Stomach (tissue), 9 donors: ENCODE results near the gene GZMA. TPM values are rescaled to one million over a fixed set of nuclear protein-coding genes. Genes with fewer than 3 reads are reported as not detected.

Source experiments
- DNase-seq, 2 donors: peaks; one replicate each; pipeline versions ENCODE4 v3.0.0 to v3.0.0-alpha.2; 2013 to 2019
- H3K27ac ChIP-seq, 5 donors: fragments of 200-600 bp in 4 of 5; sonication (generic) in 4 of 5; one replicate each; pipeline ENCODE4 v1.5.1; 2013 to 2019; ENCODE audit warnings: mild to moderate bottlenecking in 1 of 5, moderate library complexity in 1 of 5
- H3K27me3 ChIP-seq, 3 donors: fragments of 200-600 bp; sonication (generic); one replicate each; pipeline ENCODE4 v1.5.1; 2017 to 2019; ENCODE audit warnings: mixed run types in 1 of 3
- H3K36me3 ChIP-seq, 4 donors: fragments of 200-600 bp; sonication (generic); 1 replicate in 3 of 4; 2 replicates in 1 of 4; pipeline ENCODE4 v1.5.1; 2016 to 2019
- H3K4me1 ChIP-seq, 4 donors: fragments of 200-600 bp; sonication (generic); one replicate each; pipeline ENCODE4 v1.5.1; 2016 to 2019
- H3K4me3 ChIP-seq, 4 donors: fragments of 200-600 bp; sonication (generic) in 3 of 4; one replicate each; pipeline ENCODE4 v1.5.1; 2016 to 2019; ENCODE audit warnings: mild to moderate bottlenecking in 1 of 4
- H3K9me3 ChIP-seq, 4 donors: fragments of 200-600 bp; sonication (generic); one replicate each; pipeline ENCODE4 v1.5.1; 2016 to 2019
- CTCF ChIP-seq, 7 experiments: fragments of 450-650 bp in 4 of 7; fragments of 200-600 bp in 3 of 7; sonication (generic) in 3 of 7; IDR thresholded peaks; one replicate each; pipeline ENCODE4 v1.5.1; 2016 to 2019; ENCODE audit warnings: antibody characterized with exemption in 7 of 7, control low read depth in 2 of 7, mild to moderate bottlenecking in 1 of 7
- EP300 ChIP-seq: sonication (generic); formaldehyde crosslinking; IDR thresholded peaks from one replicate; pipeline ENCODE4 v1.6.1; 2017; ENCODE audit warnings: antibody characterized with exemption
- POLR2A ChIP-seq, 4 donors: fragments of 450-650 bp; IDR thresholded peaks; one replicate each; pipeline ENCODE4 v1.6.1; 2016; ENCODE audit warnings: antibody characterized with exemption in 4 of 4, control low read depth in 2 of 4, mild to moderate bottlenecking in 1 of 4, moderate library complexity in 1 of 4
- POLR2AphosphoS5 ChIP-seq, 3 donors: sonication (generic); formaldehyde crosslinking; IDR thresholded peaks; one replicate each; pipeline ENCODE4 v1.6.1; 2016; ENCODE audit warnings: antibody characterized with exemption in 3 of 3
- WGBS, 5 donors: extraction: QIAGEN DNeasy Blood & Tissue Kit in 3 of 5; methylation state at CpG; one replicate each; pipeline versions ENCODE4 v1.1.5 to v1.1.7; 2013 to 2018; 5-methylcytosine and 5-hydroxymethylcytosine counted together
- intact Hi-C: fragments of 100-400 bp; cut with DNase I; formaldehyde crosslinking; loops from one replicate; pipeline ENCODE4 v1.15.1; 2023; ENCODE audit warnings: low total_unique reads
- polyA plus RNA-seq, 3 donors: library from polyadenylated mRNA; stranded (reverse); fragments of 200-250 nt; gene quantifications; one replicate each; pipeline ENCODE4 v1.2.3, GENCODE V29; 2013
- total RNA-seq, 5 donors: library from RNA; depleted of rRNA; stranded (reverse); fragments of >200 nt; gene quantifications; one replicate each; pipeline versions ENCODE4 v1.1.0 to v1.2.3, GENCODE V29; 2014 to 2016
- donor health status: healthy with polysubstance abuse.
- donor health status: Bipolar disorder and iron deficiency.
- donor health status: healthy.

Gene GZMA
- total and polyA plus RNA-seq, 8 donors, result 1.8 to 9.9 (median 3.8) TPM; not detected in 2

- no peaks in the 10 kb centered on the region for H3K4me1 ChIP-seq
- H3K36me3 ChIP-seq, result no peaks in the 10 kb centered on the region
- H3K27ac ChIP-seq, result no peak overlapping the region
- intact Hi-C loops, result no loop called here
- WGBS, 5 donors, result 74 to 81% (median 77%) methylated on average over 2 of the region's 2 CpGs
- H3K4me3 ChIP-seq, result no peak overlapping the region
- no peaks in the 10 kb centered on the region for H3K27me3 ChIP-seq
- TF ChIP-seq CTCF (IDR thresholded peaks at IDR 0.05) (no peak), EP300 (no peak), POLR2A (IDR thresholded peaks at IDR 0.05) (no peak), POLR2AphosphoS5 (IDR thresholded peaks at IDR 0.05) (no peak)
- no peak for DNase-seq
- H3K9me3 ChIP-seq, result no peaks in the 10 kb centered on the region
Observed at GRCh38 chr5:55063899-55064298, 38.5 kb upstream of the GZMA start.

- WGBS, 5 donors, result 67 to 86% (median 81%) methylated on average over 3 of the region's 3 CpGs
Observed at GRCh38 chr5:55064523-55064922, 37.9 kb upstream of the GZMA start.

GRCh38 chr5:55066277-55066676 lies 36.2 kb upstream of the GZMA start:
- Histone ChIP-seq H3K4me1 (no peaks in the 10 kb centered on the region), H3K36me3 (no peaks in the 10 kb centered on the region), H3K4me3 (no peak overlapping the region), H3K27me3 (no peaks in the 10 kb centered on the region), H3K27ac (no peak overlapping the region), H3K9me3 (no peaks in the 10 kb centered on the region)
- intact Hi-C loops, result no loop called here
- WGBS, 5 donors, result 93 to 99% (median 96%) methylated on average over 3 of the region's 3 CpGs
- no peak for TF ChIP-seq EP300
- no peak for TF ChIP-seq POLR2AphosphoS5 (IDR thresholded peaks at IDR 0.05)
- TF ChIP-seq POLR2A (IDR thresholded peaks at IDR 0.05), result no peak
- TF ChIP-seq CTCF (IDR thresholded peaks at IDR 0.05), result no peak
- DNase-seq, result no peak

More at GRCh38 chr5:55064523-55064922, 37.9 kb upstream of the GZMA start:
- TF ChIP-seq POLR2A (IDR thresholded peaks at IDR 0.05), result no peak
- TF ChIP-seq CTCF (IDR thresholded peaks at IDR 0.05), result no peak
- no peak for TF ChIP-seq POLR2AphosphoS5 (IDR thresholded peaks at IDR 0.05)
- TF ChIP-seq EP300, result no peak
- Histone ChIP-seq H3K4me3 (no peak overlapping the region), H3K27me3 (no peaks in the 10 kb centered on the region), H3K9me3 (no peaks in the 10 kb centered on the region), H3K4me1 (no peaks in the 10 kb centered on the region), H3K27ac (no peak overlapping the region), H3K36me3 (no peaks in the 10 kb centered on the region)
- DNase-seq, result no peak
- intact Hi-C loops, result no loop called here

GRCh38 chr5:55070968-55071367 lies 31.5 kb upstream of the GZMA start:
- intact Hi-C loops, result no loop called here
- Histone ChIP-seq H3K4me1 (no peaks in the 10 kb centered on the region), H3K9me3 (no peaks in the 10 kb centered on the region), H3K4me3 (no peak overlapping the region), H3K36me3 (no peaks in the 10 kb centered on the region), H3K27ac (no peak overlapping the region), H3K27me3 (no peaks in the 10 kb centered on the region)
- TF ChIP-seq POLR2AphosphoS5 (IDR thresholded peaks at IDR 0.05) (no peak), EP300 (no peak), POLR2A (IDR thresholded peaks at IDR 0.05) (no peak), CTCF (IDR thresholded peaks at IDR 0.05) (no peak)
- no peak for DNase-seq
- WGBS, 5 donors, result 69 to 88% (median 85%) methylated on average over 1 of the region's 1 CpG
